Heart right ventricle (tissue), 16 donors: Measurements from ENCODE around the gene ANKS1B. TPM values are rescaled to one million over a fixed set of nuclear protein-coding genes. Genes with fewer than 3 reads are reported as not detected.

Source experiments
- ATAC-seq, 8 donors: fragments of 200-7000 bp; cut with Tn5 transposase; one replicate each; pipeline ENCODE4 v1.9.1; 2020; ENCODE audit warnings: mild to moderate bottlenecking in 8 of 8, moderate library complexity in 8 of 8, moderate number of reproducible peaks in 1 of 8
- DNase-seq, 2 donors: peaks; one replicate each; pipeline ENCODE4 v3.0.0-alpha.2; 2020
- H3K27ac ChIP-seq, 10 donors: fragments of 200-600 bp; sonication (generic) in 2 of 10; one replicate each; pipeline versions ENCODE4 v1.5.0 to v1.8.0; 2020 to 2022; ENCODE audit warnings: mild to moderate bottlenecking in 3 of 10
- H3K27me3 ChIP-seq, 7 donors: fragments of 200-600 bp; one replicate each; pipeline ENCODE4 v1.8.0; 2021 to 2022; ENCODE audit warnings: mild to moderate bottlenecking in 2 of 7
- H3K36me3 ChIP-seq, 9 donors: fragments of 200-600 bp; sonication (generic) in 1 of 9; one replicate each; pipeline versions ENCODE4 v1.5.0 to v1.8.0; 2020 to 2022; ENCODE audit warnings: mild to moderate bottlenecking in 2 of 9
- H3K4me1 ChIP-seq, 9 donors: fragments of 200-600 bp; sonication (generic) in 1 of 9; one replicate each; pipeline versions ENCODE4 v1.5.0 to v1.8.0; 2020 to 2022; ENCODE audit warnings: mild to moderate bottlenecking in 4 of 9
- H3K4me3 ChIP-seq, 10 donors: fragments of 200-600 bp; sonication (generic) in 2 of 10; one replicate each; pipeline versions ENCODE4 v1.5.0 to v1.8.0; 2020 to 2022; ENCODE audit warnings: mild to moderate bottlenecking in 7 of 10, moderate library complexity in 2 of 10
- H3K9me3 ChIP-seq, 11 donors: fragments of 200-600 bp in 10 of 11; sonication (generic) in 2 of 11; one replicate each; pipeline versions ENCODE4 v1.5.0 to v1.8.0; 2013 to 2022; ENCODE audit warnings: mild to moderate bottlenecking in 2 of 11, control low read depth in 1 of 11, moderate library complexity in 1 of 11
- CTCF ChIP-seq, 9 donors: fragments of 200-600 bp; sonication (generic) in 2 of 9; IDR thresholded peaks; one replicate each; pipeline versions ENCODE4 v1.5.0 to v1.8.0; 2021 to 2022; ENCODE audit warnings: antibody characterized with exemption in 9 of 9, mild to moderate bottlenecking in 5 of 9, moderate library complexity in 1 of 9
- WGBS, 2 donors: extraction: QIAGEN DNeasy Blood & Tissue Kit; methylation state at CpG; one replicate each; pipeline ENCODE4 v1.1.7; 2013; ENCODE audit warnings: inconsistent platforms in 1 of 2; 5-methylcytosine and 5-hydroxymethylcytosine counted together
- intact Hi-C, 10 donors: fragments of 100-400 bp; cut with DNase I; formaldehyde crosslinking; loops; one replicate each; pipeline versions ENCODE4 v1.11.1 to v1.14.2; 2022
- polyA plus RNA-seq, 2 donors: library from polyadenylated mRNA; stranded (reverse); fragments of 200-250 nt; gene quantifications; one replicate each; pipeline ENCODE4 v1.2.3, GENCODE V29; 2013
- total RNA-seq, 10 donors: library from RNA; stranded (reverse); fragmentation: NEBNext Ultra II Directional in 3 of 10; extraction: Animal tissue kit (Norgen Biotek cat#: 25700) in 3 of 10; gene quantifications; one replicate each; pipeline versions ENCODE4 v1.2.1 to v1.2.4, GENCODE V29; 2021 to 2023
- donor health status: Arrhythmogenic right ventricular cardiomyopathy.
- donor health status: ischemic (EF 13 %, LVEDD 7.1; RV severe dilation, severe dysfunction).
- donor health status: healthy with polysubstance abuse.
- donor health status: DM: no; HTN: yes; CAD: no.
- donor health status: DM: no; HTN: no; CAD: no.
- donor health status: ischemic (EF 25% LVEDD 6.9; RV normal size, moderate dysfunction).
- donor health status: ischemic (EF 25% LVEDD 5.7; RV mildly dilated, moderate dysfunction).
- donor health status: healthy.
- donor health status: DM: yes; HTN: yes; CAD: no.
- donor health status: Ischemic cardiomyopathy.
- donor health status: ischemic (EF 35%, LVEDD 5.7; RV mildly dilated, moderate dysfunction).
- donor health status: nonischemic (EF 11% LVEDD 7.7; RV severe dilation, severe dysfunction).
- donor health status: DM: yes; HTN: yes; CAD: no.
- donor health status: PGD.
- donor health status: ischemic (EF 29% LVEDD 5.4; RV normal size, mild dysfunction).
- donor health status: nonischemic (EF 23%, LVEDD 6.1; RV moderate dilation, normal function).

The ANKS1B gene
- total and polyA plus RNA-seq, 12 donors: 0.58 to 4.8 (median 1.8) TPM

DNA sequence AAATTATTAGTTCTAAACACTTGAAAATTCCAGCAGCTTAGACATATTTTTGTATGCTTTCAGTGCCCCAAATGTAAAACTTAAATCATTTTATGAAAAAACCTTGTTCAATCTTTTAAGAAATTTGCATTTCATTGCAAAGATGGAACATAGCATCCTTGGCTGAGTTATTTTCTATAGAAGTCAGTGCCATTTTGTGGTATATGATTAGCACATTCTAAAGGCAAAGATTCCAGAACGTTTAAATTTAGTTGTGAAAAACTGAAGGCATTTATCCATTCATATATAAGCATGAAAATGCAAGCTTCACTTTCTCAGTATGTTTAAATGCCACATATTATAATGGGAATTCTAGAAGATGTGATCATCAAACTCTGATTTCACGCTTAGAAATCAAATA, 1007.5 kb downstream of the ANKS1B start:
- no peak for TF ChIP-seq CTCF (IDR thresholded peaks at IDR 0.05)

DNA sequence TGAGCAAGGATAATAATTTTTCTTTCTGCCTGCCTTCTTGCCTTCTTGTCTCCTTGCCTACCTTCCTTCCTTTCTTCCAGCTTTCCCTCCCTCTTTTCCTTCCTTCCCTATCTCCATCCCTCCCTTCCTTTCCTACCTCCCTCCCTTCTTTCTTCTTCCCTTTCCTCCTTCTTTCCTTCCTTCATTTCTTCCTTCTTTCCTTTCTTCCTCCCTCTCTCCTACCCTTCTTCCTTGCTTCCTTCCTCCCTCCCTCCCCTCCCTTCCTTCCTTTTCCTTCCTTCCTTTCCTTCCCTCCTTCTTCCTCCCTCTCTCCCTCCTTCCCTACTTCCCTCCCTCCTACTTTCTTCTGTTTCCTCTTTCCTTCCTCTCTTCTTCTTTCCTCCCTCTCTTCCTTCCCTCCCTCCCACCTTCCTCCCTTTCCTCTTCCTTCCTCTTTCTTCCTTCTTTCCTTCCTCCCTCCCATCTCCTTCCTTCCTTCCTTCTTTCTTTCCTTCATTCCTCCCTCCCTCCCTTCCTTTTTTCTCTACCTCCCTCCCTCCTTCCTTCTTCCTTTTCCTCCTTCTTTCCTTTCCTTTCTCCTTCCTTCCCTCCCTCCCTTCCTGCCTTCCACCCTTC, 1009.9 kb downstream of the ANKS1B start:
- ATAC-seq (no peak), DNase-seq (no peak)
- no peaks in the 10 kb centered on the region for H3K4me1 ChIP-seq
- peaks cover 0 to 6% (median 0%) of the 10 kb centered on the region in 11 donors for H3K9me3 ChIP-seq
- no peak overlapping the region for H3K4me3 ChIP-seq
- no peaks in the 10 kb centered on the region for H3K27me3 ChIP-seq
- intact Hi-C loops: no loop called here
- H3K27ac ChIP-seq: no peak overlapping the region
- no peaks in the 10 kb centered on the region for H3K36me3 ChIP-seq
- no peak for TF ChIP-seq CTCF (IDR thresholded peaks at IDR 0.05)

More for the DNA sequence above, 1007.5 kb downstream of the ANKS1B start:
- H3K4me3 ChIP-seq: no peak overlapping the region
- DNase-seq (no peak), ATAC-seq (no peak)
- intact Hi-C loops: no loop called here
- no peaks in the 10 kb centered on the region for H3K36me3 ChIP-seq
- no peaks in the 10 kb centered on the region for H3K27me3 ChIP-seq
- no peak overlapping the region for H3K27ac ChIP-seq
- 64 to 70% methylated on average over 2 of the region's 2 CpGs for WGBS, 2 donors
- peaks cover 0 to 11% (median 0%) of the 10 kb centered on the region in 11 donors for H3K9me3 ChIP-seq
- H3K4me1 ChIP-seq: no peaks in the 10 kb centered on the region

DNA sequence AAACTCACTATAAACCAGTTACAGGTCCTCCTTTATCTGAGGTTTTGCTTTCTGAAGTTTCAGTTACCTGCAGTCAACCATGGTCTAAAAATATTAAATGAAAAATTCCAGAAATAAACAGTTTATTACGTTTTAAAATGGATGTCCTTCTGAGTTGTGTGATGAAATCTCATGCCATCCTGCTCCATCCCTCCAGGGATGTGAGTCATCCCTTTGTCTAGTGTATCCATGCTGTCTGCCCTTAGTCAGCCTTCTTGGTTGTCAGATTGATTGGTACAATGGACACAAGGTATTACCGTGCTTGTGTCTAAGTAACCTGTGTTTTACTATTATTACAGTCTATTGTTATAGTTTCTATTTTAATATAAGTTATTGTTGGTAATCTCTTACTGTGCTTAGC, 1011.3 kb downstream of the ANKS1B start:
- no peaks in the 10 kb centered on the region for H3K4me1 ChIP-seq
- H3K4me3 ChIP-seq: no peak overlapping the region
- no peak for TF ChIP-seq CTCF (IDR thresholded peaks at IDR 0.05)
- ATAC-seq: no peak
- no peak for DNase-seq
- no peaks in the 10 kb centered on the region for H3K9me3 ChIP-seq
- 68 to 73% methylated on average over 2 of the region's 2 CpGs for WGBS, 2 donors
- no peak overlapping the region for H3K27ac ChIP-seq
- no peaks in the 10 kb centered on the region for H3K27me3 ChIP-seq
- intact Hi-C loops: no loop called here
- H3K36me3 ChIP-seq: no peaks in the 10 kb centered on the region

GRCh38 chr12:98970950-98971349, 1013.8 kb downstream of the ANKS1B start:
- no peaks in the 10 kb centered on the region for H3K36me3 ChIP-seq
- H3K9me3 ChIP-seq: no peaks in the 10 kb centered on the region
- DNase-seq (no peak), ATAC-seq (no peak)
- no peak for TF ChIP-seq CTCF (IDR thresholded peaks at IDR 0.05)
- no peaks in the 10 kb centered on the region for H3K27me3 ChIP-seq
- H3K4me1 ChIP-seq: no peaks in the 10 kb centered on the region
- no peak overlapping the region for H3K4me3 ChIP-seq
- H3K27ac ChIP-seq: no peak overlapping the region
- intact Hi-C loops: no loop called here
